ENCODE results near the gene GPBAR1. TPM values are rescaled to one million over a fixed set of nuclear protein-coding genes. Genes with fewer than 3 reads are reported as not detected.
A peak's percentile ranks its signal among the peaks of the same experiment; 100 is the strongest.

Gene GPBAR1, protein sequence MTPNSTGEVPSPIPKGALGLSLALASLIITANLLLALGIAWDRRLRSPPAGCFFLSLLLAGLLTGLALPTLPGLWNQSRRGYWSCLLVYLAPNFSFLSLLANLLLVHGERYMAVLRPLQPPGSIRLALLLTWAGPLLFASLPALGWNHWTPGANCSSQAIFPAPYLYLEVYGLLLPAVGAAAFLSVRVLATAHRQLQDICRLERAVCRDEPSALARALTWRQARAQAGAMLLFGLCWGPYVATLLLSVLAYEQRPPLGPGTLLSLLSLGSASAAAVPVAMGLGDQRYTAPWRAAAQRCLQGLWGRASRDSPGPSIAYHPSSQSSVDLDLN
- under 1 TPM in 5 of 6 experiments, not detected in 1; 0.10 to 0.17 (median 0.12) TPM for total RNA-seq (2021; fragmentation: NEBNext Ultra II Directional; extraction: Animal tissue kit (Norgen Biotek cat#: 25700))
- long read RNA-seq = 0 reads

DNA sequence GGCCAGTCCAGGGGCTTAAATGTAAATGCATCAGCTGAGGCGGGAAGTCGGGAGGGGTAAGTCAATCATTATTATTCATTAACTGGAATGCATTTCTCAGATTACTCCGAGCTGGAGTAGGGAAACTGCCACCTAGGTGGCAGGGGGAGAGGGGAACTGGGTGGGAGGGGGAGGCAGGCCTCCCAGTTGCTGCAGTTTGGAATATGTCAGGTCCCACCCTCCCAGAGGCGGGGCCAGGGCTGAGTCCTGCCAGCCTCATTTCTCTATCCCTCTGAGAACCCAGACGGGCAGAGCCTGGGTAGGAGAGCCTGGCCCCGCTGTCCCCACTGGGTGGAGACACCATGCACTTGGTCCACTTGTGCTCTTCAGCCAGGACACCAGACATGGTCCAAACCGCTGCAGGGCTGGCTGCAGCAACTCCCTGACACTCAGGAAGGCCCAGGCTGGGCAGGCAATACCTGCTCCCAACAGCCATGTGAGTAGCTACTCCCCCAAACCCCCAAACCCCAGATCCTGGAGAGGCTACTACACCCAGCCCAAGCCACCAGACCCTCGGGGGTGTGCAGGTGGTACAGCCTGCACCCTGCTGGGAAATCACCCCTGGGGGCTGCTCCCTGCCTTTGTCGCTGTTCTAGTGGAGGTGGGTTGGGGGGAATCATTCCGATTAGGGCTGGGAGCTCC lies at the start of gene GPBAR1:
Gene GPBAR1 (plus strand): TSS at position 274 of the 681 bp plus-strand sequence. CDS start 1,710 bp downstream, outside the sequence.
- H3K4me1 Mint-ChIP-seq (ENCODE audit: low read depth) = peaks cover 17% of the 10 kb centered on the region
- H3K27ac Mint-ChIP-seq = peak within 1 kb of the TSS; percentile 91; the same call in 1 of the 2 replicates
- peaks cover 7% of the 10 kb centered on the region for H3K27me3 Mint-ChIP-seq (ENCODE audit: insufficient read depth)
- H3K4me3 Mint-ChIP-seq = no peak within 1 kb of the TSS
- TF ChIP-seq, protein P1, sequence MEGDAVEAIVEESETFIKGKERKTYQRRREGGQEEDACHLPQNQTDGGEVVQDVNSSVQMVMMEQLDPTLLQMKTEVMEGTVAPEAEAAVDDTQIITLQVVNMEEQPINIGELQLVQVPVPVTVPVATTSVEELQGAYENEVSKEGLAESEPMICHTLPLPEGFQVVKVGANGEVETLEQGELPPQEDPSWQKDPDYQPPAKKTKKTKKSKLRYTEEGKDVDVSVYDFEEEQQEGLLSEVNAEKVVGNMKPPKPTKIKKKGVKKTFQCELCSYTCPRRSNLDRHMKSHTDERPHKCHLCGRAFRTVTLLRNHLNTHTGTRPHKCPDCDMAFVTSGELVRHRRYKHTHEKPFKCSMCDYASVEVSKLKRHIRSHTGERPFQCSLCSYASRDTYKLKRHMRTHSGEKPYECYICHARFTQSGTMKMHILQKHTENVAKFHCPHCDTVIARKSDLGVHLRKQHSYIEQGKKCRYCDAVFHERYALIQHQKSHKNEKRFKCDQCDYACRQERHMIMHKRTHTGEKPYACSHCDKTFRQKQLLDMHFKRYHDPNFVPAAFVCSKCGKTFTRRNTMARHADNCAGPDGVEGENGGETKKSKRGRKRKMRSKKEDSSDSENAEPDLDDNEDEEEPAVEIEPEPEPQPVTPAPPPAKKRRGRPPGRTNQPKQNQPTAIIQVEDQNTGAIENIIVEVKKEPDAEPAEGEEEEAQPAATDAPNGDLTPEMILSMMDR (IDR thresholded peaks at IDR 0.05) = no peak
- no peaks in the 10 kb centered on the region for H3K9me3 Mint-ChIP-seq
- peaks cover 13% of the 10 kb centered on the region for H3K36me3 Mint-ChIP-seq (ENCODE audit: low read depth)
- DNase-seq = no peak

DNA sequence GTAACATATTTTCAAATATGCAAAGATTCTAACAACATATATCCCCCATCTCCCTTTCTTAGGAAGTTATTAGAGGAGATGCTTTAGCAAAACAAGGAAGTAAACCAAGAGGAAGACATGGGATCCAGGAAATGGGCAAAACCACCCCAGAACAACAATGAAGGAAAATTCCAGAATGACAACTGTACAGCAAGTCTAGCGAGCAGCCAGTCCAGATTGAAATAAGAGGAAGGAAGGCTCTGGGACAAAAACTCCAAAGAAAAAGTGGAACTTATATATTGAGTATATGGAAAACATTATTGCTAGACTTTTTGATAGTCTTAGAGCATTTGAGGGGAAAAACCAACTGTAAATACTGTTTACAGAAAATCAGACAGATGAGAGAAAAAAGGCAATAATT lies 46.7 kb upstream of the GPBAR1 start:
- H3K27me3 Mint-ChIP-seq (ENCODE audit: insufficient read depth) = peaks cover 11% of the 10 kb centered on the region
- TF ChIP-seq, protein P1 (IDR thresholded peaks at IDR 0.05) = no peak
- peaks cover 18% of the 10 kb centered on the region for H3K36me3 Mint-ChIP-seq (ENCODE audit: low read depth)
- H3K4me1 Mint-ChIP-seq (ENCODE audit: low read depth) = peaks cover 17% of the 10 kb centered on the region
- peaks cover 9% of the 10 kb centered on the region for H3K9me3 Mint-ChIP-seq
- no peak overlapping the region for H3K27ac Mint-ChIP-seq
- no peak for DNase-seq
- H3K4me3 Mint-ChIP-seq = no peak overlapping the region

DNA sequence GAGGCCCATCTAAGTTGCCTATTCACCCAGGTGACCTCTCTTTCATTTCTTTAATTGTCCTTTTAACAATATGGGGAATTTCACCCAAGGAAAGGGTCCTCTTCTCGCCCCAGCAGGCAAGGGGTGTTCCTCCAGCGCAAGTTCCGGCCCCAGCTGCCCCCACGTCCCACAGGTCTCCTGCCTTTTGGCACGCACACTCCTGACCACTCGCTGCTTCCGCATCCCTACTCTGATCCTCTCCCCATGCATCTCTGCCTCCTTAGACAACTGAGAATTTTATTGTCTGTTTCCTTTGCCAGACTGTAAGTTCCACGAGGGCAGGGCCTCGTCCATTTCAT lies 44.5 kb upstream of the GPBAR1 start:
- TF ChIP-seq, protein P1 (IDR thresholded peaks at IDR 0.05) = no peak
- Mint-ChIP-seq H3K27ac (peak overlapping the region; percentile 95), H3K36me3 (ENCODE audit: low read depth) (peaks cover 27% of the 10 kb centered on the region), H3K4me1 (ENCODE audit: low read depth) (peaks cover 39% of the 10 kb centered on the region), H3K27me3 (ENCODE audit: insufficient read depth) (peaks cover 4% of the 10 kb centered on the region), H3K4me3 (peak overlapping the region; percentile 93), H3K9me3 (no peaks in the 10 kb centered on the region)
- DNase-seq = no peak

DNA sequence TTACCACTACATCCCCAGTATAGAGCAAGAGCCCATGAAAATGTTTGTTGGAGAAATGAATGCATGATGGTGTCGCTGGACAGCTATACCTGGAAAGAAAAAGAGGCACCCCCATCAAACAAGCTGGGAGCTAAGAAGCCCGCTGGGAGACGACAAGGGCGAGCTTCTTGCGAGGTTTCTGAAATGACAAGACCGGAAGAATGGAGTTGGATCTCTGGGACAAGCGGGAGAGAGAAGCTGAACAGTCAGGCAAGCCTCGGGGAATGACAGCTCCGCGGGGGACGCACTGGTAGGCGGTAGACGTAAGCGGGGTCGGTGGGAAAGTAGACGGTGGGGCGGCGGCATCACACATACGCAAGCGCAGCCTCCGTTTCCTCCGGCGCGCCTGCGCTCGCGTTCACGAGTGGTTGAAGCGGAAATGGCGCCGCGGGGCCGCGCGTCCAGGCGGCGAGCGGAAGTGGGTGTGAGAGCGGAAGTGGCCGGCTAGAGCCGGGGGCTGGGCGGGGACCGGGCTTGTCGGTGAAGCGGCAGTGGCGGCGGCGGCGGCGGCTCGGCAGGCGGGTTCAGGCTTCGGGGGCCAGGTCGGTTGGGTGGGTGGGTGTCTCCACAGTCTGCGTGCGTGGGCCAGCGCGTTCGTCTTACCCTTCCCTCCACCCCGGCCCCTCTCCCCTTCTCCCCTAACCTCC lies 44.0 kb upstream of the GPBAR1 start, which contains the start of gene ARPC2:
Gene ARPC2 (plus strand): TSS at position 516 of the 686 bp plus-strand sequence. CDS start 282 bp downstream, outside the sequence.
- H3K9me3 Mint-ChIP-seq = no peaks in the 10 kb centered on the region
- H3K27ac Mint-ChIP-seq = peak within 1 kb of the TSS; percentile 95
- peaks cover 44% of the 10 kb centered on the region for H3K4me1 Mint-ChIP-seq (ENCODE audit: low read depth)
- H3K36me3 Mint-ChIP-seq (ENCODE audit: low read depth) = peaks cover 32% of the 10 kb centered on the region
- H3K4me3 Mint-ChIP-seq = peak within 1 kb of the TSS; percentile 93
- DNase-seq = peak; percentile 90
- TF ChIP-seq, protein P1 (IDR thresholded peaks at IDR 0.05) = no peak
- H3K27me3 Mint-ChIP-seq (ENCODE audit: insufficient read depth) = peaks cover 4% of the 10 kb centered on the region

Data from HFFc6 (cell line).